GM18511 (cell line): ENCODE measurements around the gene UBL4B.

Experiments used
- ATAC-seq: cut with Tn5 transposase; IDR thresholded peaks from one replicate; pipeline ENCODE4 v1.9.1; 2021; ENCODE audit warnings: mild to moderate bottlenecking, moderate library complexity; ENCODE audit not compliant: unreplicated experiment

Gene UBL4B

GRCh38 chr1:110112656-110113055 is 413 bp downstream of the UBL4B start:
- no peak for ATAC-seq

GRCh38 chr1:110113551-110113950 is 1.3 kb downstream of the UBL4B start:
- ATAC-seq = no peak

- ATAC-seq = no peak
These were observed 1.9 kb downstream of the UBL4B start for GRCh38 chr1:110114173-110114572.

- no peak for ATAC-seq
These were observed 2.5 kb downstream of the UBL4B start for GRCh38 chr1:110114784-110115183.

GRCh38 chr1:110118636-110119396 is 6.6 kb downstream of the UBL4B start:
- ATAC-seq = no peak

GRCh38 chr1:110119843-110120242 is 7.6 kb downstream of the UBL4B start:
- ATAC-seq = no peak

GRCh38 chr1:110120960-110121561 is 8.8 kb downstream of the UBL4B start:
- ATAC-seq = no peak

- ATAC-seq = no peak
These were observed 11.0 kb downstream of the UBL4B start for GRCh38 chr1:110123224-110123623.

GRCh38 chr1:110125810-110126209 is 13.6 kb downstream of the UBL4B start:
- no peak for ATAC-seq

- ATAC-seq = no peak
These were observed 17.9 kb downstream of the UBL4B start for GRCh38 chr1:110130113-110130591.

- no peak for ATAC-seq
These were observed 18.7 kb downstream of the UBL4B start for GRCh38 chr1:110130989-110131388.

- no peak for ATAC-seq
These were observed 20.4 kb downstream of the UBL4B start for GRCh38 chr1:110132682-110133081.

- no peak for ATAC-seq
These were observed 21.2 kb downstream of the UBL4B start for GRCh38 chr1:110133436-110133835.

GRCh38 chr1:110134050-110134595 is 21.9 kb downstream of the UBL4B start:
- ATAC-seq = no peak

GRCh38 chr1:110135246-110135645 is 23.0 kb downstream of the UBL4B start:
- ATAC-seq = no peak

GRCh38 chr1:110135666-110136065 is 23.4 kb downstream of the UBL4B start:
- ATAC-seq = no peak

- ATAC-seq = no peak
These were observed 24.7 kb downstream of the UBL4B start for GRCh38 chr1:110136911-110137310.

GRCh38 chr1:110138956-110139355 is 26.7 kb downstream of the UBL4B start:
- no peak for ATAC-seq

- ATAC-seq = no peak
These were observed 32.1 kb downstream of the UBL4B start for GRCh38 chr1:110144366-110144765.

GRCh38 chr1:110148961-110149360 is 36.7 kb downstream of the UBL4B start:
- no peak for ATAC-seq

GRCh38 chr1:110150330-110151174 is 38.3 kb downstream of the UBL4B start, which contains the start of gene SLC6A17:
SLC6A17 (plus strand) TSS chr1:110150494; CDS start chr1:110166930, 16,436 bp downstream.
- ATAC-seq = no peak
